Fibroblast of the conjunctiva (primary cell): ENCODE results near the gene PREX1.
"Not testable (repeated sequence)": the region's sequence is repeated elsewhere in the genome, so short reads cannot be mapped to it uniquely, and the experiment has no call there.

ENCODE experiments used
- DNase-seq: peaks from one replicate; pipeline ENCODE4 v3.0.0-alpha.2; 2010; ENCODE audit warnings: low read depth

The PREX1 gene

DNA sequence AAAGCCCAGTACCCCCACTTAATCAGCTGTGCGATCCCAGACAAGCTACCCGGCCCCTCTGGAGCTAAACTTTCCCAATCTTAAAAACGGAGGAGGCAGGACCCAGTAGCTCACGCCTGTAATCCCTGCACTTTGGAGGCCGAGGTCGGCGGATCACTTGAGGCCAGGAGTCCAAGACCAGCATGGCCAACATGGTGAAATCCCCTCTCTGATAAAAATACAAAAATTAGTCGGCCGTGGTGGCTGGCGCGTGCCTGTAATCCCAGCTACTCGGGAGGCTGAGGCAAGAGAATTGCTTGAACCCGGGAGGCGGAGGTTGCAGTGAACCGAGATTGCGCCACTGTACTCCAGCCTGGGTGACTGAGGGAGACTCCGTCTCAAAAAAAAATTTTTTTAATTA lies 1.3 kb downstream of the PREX1 start:
- not testable (repeated sequence) for DNase-seq

DNA sequence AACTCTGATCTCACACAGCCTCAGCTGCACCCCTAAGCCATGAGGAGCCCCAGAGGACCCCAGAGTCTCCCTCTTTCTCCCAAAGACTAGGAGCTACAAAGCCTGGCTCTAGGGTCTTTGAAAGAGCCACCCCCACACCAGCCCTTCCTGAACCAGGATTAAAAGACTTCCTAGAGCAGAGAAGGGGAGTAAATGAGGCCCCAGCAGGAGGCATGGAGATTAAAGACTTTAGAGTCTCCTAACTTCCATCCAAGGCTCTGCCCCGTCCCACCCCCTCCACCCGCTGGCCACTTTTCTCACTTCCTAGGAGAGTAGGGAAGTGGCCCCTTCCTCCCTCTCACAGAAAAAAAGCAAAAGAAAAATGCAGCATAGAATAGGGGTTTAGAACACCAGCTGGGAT lies 1.7 kb downstream of the PREX1 start:
- DNase-seq: no peak

DNA sequence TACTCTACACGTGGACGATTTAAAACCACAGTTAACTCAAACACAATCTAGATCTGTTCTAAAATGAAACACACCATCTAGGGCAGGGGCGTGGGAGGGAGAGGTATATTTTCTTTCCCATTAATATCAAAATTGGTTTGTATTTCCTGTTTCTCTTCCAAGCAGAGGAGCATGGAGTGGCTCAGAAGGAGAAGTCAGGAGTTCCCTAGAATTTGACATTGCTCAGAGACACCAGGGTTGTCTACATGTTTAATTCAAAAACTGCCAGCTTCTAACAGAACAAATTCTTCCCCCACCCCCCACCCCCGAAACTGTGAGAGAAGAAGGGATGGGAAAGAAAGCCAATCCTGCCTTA lies 2.3 kb downstream of the PREX1 start:
- DNase-seq: no peak

DNA sequence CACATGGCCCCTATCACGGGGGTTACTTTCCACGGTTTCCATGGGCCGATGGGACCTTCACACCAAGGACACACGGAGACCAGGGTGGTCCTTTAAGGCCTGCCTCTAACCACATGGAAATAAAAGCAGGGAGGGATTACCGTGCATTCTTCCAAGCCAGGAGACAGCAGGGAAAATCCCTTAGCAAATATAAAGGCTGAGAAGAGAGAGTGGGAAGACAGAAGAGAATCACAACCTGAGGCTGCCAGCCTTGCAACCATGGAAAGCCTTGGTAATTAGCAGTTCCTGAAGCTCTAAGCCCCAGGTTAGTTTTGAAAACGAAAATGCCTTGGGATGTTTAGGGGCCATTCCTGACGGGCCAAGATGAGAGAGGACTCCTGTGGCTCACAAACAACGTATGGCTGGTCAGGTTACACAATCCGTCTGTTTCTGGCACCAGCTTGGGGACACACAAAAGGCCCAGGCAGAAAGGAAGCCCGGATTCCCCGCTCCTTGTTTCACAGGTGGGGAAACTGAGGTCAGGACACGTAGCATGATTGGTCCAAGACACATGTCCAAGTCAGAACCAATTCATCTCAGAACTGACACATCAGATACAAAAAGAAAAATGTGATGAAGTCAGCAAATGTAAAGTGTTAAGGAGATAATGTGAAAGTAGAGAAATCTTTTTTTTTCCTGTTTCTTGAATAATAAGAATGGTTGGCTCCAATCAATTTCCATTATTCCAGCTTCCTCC lies 2.8 kb downstream of the PREX1 start:
- no peak for DNase-seq

DNA sequence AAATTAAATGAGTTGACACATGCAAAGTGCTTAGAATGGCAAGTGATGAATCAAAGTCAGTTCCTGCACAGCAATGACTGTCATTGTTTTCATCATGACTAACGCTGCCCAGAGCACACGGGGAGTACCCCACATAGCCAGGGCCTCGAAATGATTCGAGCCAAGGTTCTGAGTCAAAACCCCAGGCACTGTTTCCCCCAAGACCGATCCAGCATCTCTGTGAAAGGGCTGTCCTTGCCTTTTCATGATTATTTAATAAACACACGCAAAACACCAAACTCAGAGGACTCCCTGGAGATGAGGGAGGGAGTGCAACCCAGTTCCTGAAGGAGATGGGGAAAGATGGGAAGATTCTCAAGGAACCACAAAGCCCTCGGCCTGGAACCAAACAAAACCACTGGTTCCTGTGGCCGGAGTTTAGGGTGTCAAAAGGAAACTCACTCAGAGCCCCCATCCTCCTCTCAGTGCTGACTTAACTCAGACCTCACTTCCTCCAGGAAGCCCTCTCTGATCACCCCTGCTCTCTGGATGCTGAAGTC lies 3.8 kb downstream of the PREX1 start:
- DNase-seq: no peak

DNA sequence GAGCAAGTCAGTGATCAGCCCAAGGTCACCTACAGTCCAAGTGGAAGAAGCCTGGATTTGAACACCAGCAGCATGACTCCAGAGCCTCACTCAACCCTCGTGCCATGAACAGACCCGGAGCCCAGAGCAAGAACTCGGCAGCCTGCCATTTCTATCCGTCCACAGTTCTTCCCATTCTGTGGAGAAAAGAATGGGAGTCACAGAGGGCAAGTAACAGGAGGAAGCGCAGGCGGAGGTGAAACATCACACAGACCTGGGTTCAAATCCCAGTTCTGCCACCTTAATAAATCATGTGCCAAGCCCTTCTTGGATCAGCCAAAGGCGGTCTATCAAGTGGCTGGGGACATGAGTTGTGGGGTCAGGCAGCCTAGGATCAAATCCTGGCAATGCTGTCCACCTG lies 4.3 kb downstream of the PREX1 start:
- DNase-seq: no peak

DNA sequence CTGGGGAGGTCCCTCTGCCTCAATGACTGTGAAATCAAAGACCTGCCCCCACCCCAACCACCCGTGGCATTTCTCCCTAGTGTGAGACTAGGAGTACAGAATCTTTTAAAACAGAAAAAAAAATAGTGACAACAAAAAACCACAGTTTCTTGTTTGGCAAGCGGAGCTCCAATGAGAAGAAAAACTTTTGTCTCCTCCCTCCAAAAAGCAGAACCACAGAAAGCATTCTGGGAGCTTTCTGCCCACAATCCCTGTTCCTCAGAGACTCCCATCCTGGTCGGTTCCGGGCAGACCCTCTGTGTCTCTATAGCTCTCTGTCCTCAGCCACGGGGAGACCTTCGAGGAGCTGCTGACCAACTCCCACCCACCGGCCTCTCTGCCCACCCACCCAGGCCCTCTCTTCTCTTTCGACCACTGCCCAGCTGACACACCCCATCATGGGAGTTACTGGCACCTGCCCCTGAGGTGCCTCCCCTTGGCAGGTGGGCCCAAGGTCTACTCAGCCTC lies 4.9 kb downstream of the PREX1 start:
- DNase-seq: no peak

DNA sequence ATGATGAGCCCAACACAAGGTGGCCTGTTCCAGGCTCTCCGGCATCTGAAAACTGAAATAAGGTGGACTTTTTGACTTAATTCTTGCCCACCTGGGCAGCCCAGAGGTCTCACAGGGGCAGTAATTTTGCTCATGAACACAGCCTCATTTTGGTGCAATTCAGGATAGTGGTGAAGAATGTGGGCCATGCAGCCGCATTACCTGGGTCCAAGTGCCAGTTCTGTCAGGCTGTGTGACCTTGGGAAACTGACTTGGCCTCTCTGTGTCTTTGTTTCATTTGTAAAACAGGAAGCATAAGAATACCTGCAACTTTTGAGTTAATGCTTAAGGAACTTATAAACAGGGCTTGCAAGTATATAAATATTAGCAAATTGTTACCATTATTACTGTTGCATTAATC lies 5.6 kb downstream of the PREX1 start:
- no peak for DNase-seq

DNA sequence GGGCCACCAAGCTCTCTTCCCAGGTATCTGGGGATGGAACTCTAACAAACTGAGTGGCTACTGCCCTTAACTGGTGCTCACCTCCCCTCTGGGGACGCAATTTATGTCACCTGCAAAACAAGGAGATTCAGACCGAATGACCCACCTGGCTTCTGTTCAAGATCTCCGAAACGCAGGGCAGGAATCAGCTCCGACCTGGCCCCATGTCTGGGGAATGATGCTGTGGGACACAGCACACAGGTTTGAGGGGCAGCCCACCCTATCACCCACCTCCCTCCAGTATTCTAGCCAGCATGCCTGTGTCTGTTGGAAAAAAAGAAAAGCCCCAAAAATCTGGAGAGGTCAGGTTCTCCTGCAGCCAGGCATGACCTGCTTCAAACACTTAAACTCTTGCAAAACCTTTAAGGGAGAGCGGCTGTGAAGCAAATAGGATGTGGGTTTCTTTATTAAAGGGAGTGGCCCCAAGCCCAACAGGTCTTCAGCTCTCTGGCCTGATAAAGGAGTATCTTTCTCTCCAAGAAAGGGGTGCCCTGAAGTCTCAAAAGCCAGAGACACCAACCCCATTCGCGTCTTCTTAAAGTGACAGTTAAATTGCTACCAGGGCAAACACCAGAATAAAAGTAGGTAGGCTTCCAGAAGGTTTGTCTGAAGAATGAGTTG lies 6.4 kb downstream of the PREX1 start:
- DNase-seq: no peak

DNA sequence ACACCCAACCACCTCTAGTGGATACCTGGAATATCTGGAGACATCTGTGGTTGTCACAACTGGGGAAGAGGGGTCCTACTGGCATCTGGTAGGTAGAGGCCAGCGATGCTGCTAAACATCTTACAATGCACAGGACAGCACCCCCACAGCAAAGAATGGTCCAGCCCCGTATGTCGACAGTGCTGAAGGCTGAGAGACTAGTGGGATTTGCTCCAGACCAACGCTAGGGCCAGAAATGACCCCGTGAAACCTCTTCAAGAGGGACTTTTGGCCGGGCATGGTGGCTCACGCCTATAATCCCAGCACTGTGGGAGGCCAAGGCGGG lies 7.2 kb downstream of the PREX1 start:
- DNase-seq: no peak

DNA sequence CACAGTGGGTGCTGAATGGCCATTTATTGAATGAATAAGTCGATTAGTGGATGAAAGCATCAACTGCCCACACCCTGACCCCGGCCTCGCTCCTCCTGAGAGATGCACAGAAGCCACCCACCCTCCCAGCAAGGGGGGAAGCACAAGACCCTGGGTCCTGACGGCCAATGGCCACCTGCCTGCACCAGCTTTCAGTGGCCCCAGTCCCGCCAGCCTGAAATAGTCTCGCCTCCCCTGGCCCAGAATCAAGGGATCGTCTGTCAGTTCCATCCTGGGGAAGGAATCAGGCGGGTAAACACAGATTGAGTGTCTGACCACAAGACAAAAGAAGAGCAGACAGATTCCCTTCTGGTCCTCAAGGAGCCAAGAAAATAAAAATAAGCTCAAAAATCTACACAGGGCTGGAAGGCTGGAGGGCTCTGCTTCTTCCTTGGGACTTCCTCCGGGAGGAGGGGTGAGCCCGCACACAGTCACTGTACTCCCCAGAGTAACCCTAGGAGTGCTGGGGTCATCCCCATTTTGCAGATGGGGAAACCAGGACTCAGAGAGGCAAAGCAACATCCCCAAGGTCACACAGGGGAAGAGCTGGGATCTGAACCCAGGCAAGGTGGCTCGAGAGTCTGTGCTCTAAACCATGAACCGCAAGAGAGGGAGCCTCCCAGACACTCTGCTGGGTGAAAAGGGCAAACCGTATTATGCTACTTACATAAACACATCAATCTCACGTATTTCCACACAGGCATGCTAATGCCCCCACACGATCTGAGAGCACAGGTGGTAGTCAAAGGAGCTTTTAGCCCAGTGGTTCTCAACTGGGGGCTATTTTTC lies 7.8 kb downstream of the PREX1 start:
- DNase-seq: no peak

DNA sequence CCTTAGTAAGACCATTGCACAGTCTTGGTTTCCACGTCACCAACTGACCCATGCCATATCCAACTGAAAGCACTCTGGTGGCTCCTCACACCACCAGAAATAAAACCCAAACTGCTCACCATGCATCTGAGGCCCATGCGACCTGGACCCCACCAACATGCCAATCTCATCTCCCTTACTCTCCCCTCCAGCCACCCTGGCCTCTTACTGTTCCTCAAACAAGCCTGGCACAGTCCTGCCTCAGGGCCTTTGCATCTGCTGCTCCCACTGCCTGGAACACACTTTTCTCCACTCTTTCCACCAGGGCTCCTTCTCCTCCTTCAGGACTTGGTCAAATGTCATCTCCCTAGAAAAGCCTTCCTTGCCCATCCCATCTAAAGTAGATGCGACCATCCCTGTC lies 8.7 kb downstream of the PREX1 start:
- no peak for DNase-seq

DNA sequence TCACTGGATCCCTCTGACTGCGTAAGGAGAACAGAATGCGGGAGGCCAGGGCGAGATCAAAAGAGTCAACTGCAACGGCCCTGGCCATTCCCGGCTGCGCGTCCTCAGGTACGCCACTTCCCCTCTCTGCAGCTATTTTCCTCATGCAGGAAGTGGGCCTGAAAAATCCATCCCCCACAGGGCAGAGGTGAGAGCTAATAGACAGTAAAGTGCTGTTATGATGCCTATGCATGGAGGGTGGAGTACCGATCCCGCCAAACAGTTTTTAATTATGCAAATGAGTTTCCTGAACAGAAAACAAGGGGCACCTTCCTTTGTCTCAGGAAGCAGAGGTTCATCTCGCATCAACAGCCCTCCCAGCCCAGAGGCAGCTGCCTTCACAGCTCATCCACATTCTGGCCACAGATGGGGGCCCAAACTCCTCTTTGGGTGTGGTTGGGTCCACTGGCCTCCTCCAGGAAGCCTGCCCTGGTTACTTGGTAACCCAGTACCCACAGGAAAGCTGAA lies 9.3 kb downstream of the PREX1 start:
- no peak for DNase-seq

DNA sequence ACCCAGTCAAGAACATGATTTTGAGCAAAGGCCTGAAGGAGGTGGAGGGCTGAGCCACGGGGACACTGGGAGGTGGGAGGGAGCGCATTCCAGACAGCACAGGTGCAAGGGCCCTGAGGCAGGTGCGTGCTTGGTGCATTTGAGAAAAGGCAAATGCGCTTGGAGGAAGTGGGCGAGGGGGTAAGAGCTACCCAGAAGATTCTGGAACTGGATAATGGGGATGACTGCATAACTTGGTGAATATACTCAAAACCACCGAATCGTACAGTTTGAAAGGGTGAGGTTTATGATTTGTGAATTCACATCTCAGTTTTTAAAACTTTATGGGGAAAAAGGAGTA lies 9.8 kb downstream of the PREX1 start:
- DNase-seq: no peak

DNA sequence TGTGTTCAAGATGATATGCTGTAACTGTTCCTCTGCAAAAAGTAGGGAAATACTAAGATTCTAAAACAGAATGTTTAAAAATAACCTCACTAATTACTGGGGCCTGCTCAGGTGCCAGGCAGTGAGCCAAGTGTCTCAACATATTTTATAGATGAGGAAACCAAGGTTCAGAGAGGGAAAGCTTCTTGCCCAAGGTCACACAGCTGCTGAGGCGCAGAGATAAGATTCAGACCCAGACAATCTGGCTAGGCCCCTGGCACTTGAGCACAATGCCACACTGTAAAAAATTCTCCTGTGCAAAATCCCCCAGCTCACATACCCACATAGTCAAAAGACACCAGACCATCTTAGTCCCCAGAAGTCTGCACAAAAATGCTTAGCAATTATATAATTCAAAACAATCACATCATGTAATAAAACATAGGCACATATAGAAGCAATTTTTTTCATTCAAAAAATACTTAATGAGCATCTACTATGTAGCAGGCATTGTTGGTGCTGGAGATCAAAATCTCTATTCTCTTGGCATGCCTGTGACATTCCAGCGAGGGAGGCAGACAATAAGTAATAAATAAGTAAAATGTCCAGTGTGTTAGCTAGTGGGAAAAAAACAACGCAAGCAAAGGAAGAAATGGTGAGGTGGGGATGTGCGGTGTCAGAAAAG lies 10.3 kb downstream of the PREX1 start:
- no peak for DNase-seq

DNA sequence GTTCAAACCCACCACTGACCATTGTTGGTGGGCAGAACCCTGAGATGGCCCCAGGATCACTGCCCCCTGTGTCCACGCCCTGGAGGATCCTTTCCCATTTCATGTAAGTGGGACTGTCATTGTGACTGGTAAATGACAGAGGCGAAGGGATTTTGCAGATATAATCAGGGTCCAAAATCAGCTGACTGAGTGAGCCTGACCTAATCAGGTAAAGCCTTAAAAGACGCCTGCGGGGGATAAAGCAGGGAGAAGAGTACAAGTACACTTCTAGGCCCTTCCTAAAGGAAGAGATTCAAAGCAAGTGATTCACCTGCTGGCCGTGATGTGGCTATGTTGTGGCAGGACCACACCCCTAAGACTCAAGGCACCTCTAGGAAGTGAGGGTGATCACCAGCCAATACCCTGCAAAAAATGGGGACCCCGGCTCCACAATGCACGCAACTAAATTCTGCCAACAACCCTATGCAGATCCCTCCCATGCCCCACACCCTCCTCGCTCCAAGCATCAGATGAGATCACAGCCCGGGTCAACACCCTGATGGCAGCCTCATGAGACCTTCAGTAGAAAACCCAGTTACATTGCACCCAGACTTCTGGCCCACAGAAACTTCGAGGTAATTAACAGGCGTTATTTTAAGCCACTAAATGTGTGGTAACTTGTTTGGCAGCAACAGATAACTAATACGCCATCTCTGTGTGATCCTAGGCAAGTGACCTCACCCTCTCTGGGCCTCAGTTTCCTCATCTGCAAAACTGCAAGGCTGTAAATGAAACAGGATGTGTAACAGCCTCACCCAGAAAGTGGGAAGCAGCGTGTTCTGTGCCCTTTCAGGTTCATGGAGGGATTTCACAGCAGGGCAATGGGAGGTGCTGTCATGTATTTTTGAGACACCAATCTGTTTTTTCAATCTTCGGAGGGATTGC lies 11.3 kb downstream of the PREX1 start:
- no peak for DNase-seq

DNA sequence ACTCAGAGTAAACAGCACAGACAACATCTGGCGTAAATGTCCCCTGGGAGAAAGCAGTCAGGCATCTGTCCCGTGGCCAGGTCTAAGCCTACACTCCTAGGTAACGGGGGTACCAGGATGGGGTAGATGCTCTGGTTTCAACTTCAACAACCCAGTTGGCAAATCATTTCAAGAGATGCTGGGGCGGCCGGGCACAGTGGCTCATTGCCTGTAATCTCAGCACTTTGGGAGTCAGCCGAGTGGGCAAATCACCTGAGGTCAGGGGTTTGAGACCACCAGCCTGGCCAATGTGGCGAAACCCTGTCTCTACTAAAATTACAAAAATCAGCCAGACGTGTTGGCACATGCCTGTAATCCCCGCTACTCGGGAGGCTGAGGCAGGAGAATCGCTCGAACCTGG lies 12.3 kb downstream of the PREX1 start:
- no peak for DNase-seq

DNA sequence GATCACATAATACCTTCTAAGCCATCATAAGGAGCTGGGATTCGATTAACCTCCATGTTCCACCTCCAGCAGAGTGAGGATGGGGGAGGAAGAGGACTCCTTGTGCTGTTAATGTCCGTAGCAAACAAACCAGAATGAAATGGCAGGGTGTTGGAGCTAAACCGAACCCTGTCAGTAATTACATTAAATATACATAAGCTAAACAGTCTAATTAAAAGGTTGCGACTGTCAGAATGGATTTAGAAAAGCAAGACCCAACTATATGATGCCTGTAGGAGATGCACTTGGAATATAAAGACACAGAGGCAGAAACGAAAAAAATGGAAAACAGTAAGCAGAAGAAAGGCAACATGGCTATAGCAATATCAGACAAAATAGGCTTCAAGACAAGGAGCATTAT lies 13.2 kb downstream of the PREX1 start:
- DNase-seq: no peak

DNA sequence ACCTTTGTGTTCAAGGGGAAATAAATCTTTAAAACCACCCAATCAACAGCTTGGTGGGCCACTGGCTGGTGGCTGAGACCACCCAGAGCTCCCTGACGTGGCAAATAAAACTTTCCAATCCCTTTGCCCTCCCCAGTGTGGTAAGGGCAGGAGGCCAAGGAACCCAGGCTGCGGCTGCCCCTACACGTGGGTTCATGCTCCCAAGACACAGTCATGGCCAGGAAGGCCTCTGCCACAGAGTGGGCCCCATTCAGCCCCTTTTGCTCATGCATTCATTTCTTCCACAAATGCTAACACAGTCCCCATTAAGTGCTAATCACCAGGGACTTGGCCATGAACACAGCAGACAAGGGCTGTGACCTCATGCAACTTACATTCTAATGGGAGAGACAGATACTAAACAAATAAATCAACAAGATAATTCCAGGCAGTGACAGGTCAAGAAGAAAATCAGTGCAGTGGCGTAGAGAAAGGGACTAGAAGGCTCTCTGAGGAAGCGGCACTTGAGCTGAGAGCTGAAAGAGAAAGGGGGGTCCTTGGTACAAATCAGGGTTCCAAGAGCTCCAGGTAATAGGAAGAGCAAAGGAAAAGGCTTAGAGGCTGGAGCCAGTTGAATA lies 13.8 kb downstream of the PREX1 start:
- DNase-seq: no peak

DNA sequence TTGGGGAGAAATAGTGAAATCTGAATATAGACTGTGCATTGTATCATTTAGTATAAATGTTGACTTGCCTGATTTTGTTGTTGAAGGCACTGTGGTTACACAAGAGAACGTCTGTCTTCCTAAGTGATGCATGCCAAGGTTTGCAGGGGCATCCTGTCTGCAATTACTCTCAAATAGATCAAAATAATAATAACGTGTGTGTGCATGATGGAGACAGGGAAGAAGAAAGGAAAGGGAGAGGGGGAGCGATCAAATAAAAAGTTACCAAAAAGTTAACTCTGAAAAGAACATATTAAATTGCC lies 14.4 kb downstream of the PREX1 start:
- DNase-seq: no peak
